Amniotic stem cell (primary cell): ENCODE results near the gene MYO1A.
A peak's percentile ranks its signal among the peaks of the same experiment; 100 is the strongest.
"Not testable (repeated sequence)": the region's sequence is repeated elsewhere in the genome, so short reads cannot be mapped to it uniquely, and the experiment has no call there.

Source experiments
- DNase-seq: peaks from one replicate; lab custom pipeline; 2025; lab: John Stamatoyannopoulos, UW

The MYO1A gene

GRCh38 chr12:57087010-57087690 is 37.2 kb upstream of the MYO1A start:
- peak; percentile 85 for DNase-seq

DNA sequence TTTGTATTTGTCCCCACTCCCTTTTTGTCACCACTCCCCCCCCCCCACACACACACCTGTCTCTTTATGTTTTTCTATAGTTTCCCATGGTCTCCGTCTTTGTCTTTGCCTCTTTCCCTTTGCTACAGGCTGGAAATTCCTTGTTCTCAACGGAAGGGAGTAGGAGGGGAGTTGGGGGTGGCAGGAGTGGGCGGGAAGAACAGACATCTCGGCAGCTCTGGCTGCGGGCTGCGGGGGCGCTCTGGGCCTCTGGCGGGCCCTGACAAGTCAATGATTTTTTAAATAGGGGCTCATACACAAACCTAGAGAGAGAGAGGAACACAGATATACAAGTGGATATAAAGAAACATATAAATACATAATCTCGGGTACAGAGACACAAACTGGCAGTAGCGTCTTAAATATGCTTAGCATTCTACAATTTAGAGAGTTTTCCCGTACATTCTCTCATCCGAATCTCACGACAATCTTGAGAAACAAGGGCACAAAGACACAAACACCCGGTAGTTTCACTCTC is 36.6 kb upstream of the MYO1A start:
- DNase-seq = peak; percentile 48

- no peak for DNase-seq
These were observed 36.1 kb upstream of the MYO1A start for GRCh38 chr12:57085999-57086492.

GRCh38 chr12:57080855-57081254 is 30.9 kb upstream of the MYO1A start:
- DNase-seq = no peak

DNA sequence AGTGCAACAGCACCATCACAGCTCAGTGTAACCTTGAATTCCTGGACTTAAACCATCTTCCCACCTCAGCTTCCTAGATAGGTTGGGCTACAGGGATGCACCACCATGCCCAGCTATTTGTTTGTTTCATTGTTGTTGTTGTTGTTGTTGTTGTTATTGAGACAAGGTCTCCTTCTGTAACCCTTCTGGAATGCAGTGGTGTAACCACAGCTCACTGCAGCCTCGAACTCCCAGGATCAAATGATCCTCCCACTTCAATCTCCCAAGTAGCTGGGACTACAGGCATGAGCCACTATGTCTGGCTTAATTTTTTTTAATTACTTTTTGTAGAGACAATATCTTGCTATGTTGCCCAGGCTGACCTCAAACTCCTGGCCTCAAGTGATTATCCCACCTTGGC is 29.9 kb upstream of the MYO1A start:
- no peak for DNase-seq

DNA sequence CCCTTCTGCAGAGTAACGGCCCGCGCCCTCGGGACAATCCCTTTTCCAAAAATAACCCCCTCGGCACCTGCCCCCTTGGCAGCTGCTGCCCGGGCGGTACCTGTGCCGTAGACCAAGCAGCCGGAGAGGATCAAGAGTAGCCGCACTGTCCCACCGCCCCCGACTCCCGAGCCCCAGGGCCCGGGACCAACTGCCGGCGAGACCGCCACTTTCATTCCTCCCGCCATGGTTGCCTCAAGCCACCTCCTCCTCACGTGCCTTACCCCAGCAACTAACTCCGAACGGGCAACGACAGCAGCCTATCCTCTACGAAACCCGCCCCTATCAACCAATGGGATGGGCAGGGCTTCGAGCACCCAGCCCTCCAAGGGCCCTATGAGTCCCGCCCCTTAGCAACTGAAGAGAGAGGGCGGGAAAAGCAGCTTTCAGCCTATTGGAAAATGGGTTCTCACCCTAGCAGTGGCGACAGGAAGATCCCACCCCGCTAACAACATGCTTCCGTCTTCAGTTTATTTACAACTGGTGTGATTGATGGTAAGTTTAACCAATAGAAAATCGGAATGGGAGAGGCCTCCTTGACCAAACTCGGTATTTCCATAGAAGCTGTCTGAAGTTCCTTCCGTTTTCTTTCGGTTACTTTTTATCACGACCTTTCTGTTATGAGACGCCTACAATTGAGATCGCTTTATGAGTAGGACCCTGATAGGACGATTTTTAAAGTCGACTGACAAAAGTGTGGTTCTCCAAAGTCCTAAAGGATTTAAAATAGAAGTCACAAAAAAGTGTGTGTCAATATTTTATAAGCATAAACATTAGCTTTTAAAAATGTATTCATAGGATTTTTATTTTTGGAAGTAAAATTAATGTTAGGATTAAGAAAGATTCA is 28.8 kb upstream of the MYO1A start, which contains the start of gene NEMP1:
NEMP1 (minus strand) TSS at position 273 of the 886 bp plus-strand sequence; CDS start at position 227, 46 bp downstream.
- peak; percentile 100 for DNase-seq

GRCh38 chr12:57073566-57074450 is 23.9 kb upstream of the MYO1A start:
- DNase-seq = not testable (repeated sequence)

GRCh38 chr12:57072661-57073060 is 22.7 kb upstream of the MYO1A start:
- no peak for DNase-seq

DNA sequence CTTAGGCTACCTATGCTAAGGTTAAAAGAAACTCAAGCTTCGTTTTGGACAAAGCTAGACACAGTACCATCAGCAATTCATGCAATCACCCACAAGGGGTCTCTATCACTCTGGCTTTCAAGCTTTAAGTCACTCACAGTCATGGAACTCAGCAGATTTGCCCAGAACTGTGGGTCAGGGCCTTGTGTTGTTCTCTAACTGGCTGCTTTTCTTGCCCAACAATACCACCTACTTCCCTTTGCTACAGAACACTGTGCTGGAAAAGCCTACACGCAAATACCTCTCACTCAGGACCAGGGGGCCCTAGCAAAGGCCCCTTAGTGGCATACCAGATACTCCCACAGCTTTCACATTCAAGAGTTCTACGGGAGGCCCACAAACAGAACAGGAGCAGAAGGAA is 19.6 kb upstream of the MYO1A start:
- peak; percentile 57 for DNase-seq

DNA sequence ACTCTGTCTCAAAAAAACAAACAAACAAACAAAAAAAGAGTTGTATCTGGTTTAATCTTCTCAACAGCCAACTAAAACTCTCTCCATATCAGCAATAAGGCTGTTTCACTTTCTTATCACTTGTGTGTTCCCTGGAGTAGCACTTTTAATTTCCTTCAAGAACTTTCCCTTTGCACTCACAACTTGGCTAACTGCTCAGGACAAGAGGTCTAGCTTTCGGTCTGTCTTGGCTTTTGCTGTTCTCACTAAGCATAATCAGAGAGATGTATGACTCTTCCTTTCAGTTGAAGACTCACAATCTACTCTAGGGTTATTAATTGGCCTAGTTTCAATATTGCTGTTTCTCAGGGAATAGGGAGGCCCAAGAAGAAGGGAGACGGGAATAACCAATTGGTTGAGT is 16.3 kb upstream of the MYO1A start:
- DNase-seq = no peak

DNA sequence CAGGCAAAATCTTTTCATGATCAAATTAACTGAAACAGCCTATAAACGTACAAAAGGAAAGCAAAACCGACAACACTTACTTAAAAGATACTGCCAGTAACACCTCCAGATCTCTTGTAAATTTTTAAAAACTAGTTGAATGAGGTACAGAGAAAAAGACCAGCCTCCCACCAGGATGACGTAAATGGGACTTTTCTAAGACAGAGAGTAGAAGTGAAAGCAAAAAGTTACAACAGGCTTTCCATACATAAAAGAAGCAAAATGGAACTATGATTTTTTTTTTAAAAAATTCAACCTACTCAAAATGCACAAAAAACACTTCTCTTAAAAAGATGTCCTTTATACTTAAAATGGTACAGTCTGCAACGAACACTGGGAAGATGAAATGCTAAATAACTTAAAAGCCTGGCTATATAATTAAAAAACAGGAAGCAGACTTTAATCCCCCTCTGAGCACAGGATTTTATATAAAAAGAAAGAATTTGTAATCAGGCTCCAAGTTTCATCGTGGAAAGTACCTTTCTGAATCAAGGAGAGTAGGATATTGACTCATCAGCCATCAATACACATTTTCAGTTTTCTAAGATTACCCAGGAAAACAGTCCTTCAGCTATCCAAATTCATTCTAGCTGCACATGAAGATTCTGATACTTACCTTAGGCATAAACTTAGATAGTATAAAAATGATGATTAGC is 14.2 kb upstream of the MYO1A start:
- no peak for DNase-seq

GRCh38 chr12:57058454-57058853 is 8.5 kb upstream of the MYO1A start:
- no peak for DNase-seq

- DNase-seq = no peak
These were observed 7.3 kb upstream of the MYO1A start for GRCh38 chr12:57057067-57057751.

DNA sequence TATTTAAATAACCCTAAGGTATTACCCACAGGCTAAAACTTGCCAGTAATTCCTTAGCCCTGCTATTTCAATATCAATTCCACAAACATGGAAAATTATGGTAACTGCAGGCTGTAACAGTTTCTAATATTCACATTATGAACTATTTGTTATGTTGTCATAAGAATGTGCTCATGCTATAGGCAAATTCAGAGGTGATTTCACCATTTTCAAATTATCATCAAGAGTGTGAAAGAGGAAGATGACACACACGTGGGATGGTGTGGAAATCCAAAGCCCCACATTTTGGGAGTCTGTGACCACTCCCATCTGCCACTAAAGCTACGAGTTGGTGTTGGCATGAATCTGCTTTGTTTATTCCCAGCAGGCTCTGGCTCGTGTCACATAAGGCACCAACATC is 5.9 kb upstream of the MYO1A start:
- no peak for DNase-seq

DNA sequence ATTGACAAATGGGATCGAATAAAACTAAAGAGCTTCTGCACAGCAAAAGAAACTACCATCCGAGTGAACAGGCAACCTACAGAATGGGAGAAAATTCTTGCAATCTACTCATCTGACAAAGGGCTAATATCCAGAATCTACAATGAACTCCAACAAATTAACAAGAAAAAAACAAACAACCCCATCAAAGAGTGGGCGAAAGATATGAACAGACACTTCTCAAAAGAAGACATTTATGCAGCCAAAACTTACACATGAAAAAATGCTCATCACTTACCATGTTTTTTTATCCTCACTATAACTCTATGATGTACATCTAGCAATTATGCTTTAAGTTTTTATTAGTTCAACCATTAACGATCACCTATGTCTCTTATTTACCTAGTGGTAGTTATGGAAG is 4.0 kb upstream of the MYO1A start:
- DNase-seq = not testable (repeated sequence)

DNA sequence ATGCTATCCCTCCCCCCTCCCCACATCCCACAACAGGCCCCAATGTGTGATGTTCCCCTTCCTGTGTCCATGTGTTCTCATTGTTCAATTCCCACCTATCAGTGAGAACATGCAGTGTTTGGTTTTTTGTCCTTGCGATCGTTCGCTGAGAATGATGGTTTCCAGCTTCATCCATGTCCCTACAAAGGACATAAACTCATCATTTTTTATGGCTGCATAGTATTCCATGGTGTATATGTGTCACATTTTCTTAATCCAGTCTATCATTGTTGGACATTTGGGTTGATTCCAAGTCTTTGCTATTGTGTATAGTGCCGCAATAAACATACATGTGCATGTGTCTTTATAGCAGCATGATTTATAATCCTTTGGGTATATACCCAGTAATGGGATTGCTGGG is 3.2 kb upstream of the MYO1A start:
- DNase-seq = not testable (repeated sequence)

DNA sequence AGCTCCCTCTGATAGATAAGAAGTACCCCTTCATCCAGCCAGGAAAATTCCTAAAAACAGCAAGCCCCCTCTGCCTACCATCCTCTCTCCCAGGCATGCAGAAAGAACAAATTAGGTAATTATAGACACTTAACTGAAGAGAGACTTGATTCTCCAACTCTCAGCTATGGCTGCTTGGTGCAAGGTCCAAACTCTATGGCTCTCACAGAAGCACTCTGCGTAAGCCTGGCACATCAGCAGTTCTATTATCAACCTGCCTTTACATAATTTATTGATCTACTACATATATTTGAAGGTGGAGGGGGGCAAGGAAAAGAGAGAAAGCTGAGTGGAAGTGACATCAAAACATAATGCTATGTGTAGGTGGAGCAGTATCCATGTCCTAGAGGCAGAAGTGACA is 1.1 kb upstream of the MYO1A start:
- DNase-seq = no peak

- no peak for DNase-seq
These were observed 846 bp downstream of the MYO1A start for GRCh38 chr12:57049119-57049446.

DNA sequence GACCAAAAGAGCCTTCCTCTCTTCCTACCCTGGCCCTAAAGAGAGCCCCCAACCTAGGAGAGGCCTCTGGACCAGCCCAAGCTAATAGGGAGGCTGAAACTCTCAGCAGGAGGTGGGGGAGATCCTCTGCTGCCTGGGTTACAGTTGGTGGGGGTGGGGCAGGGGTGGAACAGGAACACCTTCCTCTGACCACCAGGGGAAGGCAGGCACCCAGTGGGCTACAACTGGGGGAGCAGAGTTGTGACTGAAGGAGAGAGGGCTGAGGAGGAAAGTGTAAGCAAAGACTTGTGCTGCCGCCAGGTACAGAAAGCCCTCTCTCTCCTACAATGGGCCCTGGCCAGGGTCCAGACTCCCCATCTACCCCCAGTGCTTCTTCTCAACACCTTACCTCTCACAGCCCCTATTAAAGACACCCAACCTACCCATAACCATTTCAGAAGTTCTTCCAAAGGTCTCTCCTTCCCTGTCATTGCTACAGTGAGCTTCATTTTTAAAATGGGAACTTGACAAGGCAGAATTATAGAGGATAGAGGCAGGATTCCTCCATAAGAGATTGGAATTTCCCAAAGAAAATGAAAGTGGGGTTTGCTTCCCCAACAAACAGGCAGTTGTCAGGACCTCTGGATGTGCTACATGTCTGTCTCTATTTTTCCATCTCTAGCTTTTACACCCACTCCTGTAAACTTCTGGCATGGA is 1.4 kb downstream of the MYO1A start:
- no peak for DNase-seq

- no peak for DNase-seq
These were observed 1.9 kb downstream of the MYO1A start for GRCh38 chr12:57047981-57048380.
